OCI-LY1 (cell line): ENCODE measurements around the gene CDK5RAP2.

Source experiments
- CTCF ChIP-seq: fragments of 200-600 bp; sonication (generic), shearing (Covaris generic); IDR thresholded peaks from 2 replicates; pipeline ENCODE4 v1.5.1; 2017; ENCODE audit warnings: mild to moderate bottlenecking, antibody characterized with exemption, low read length, moderate library complexity, mixed read lengths
- EZH2 ChIP-seq: fragments of 200-600 bp; sonication (generic), shearing (Covaris generic); IDR thresholded peaks from 2 replicates; pipeline ENCODE4 v1.8.0; 2017; ENCODE audit warnings: borderline replicate concordance, mixed run types, mild to moderate bottlenecking, antibody characterized with exemption, low read length, moderate library complexity, mixed read lengths

- TF ChIP-seq CTCF, result no peak
- TF ChIP-seq EZH2, result no peak
These were observed 148.7 kb downstream of the CDK5RAP2 start for GRCh38 chr9:120431268-120431667.
